CD4-positive, alpha-beta T cell treated with Interleukin-21 for 1 hour (primary cell): ENCODE measurements around the gene SCTR.

Experiments used
- DNase-seq: peaks from one replicate; pipeline ENCODE4 v3.0.0-alpha.2; 2020

SCTR gene

DNA sequence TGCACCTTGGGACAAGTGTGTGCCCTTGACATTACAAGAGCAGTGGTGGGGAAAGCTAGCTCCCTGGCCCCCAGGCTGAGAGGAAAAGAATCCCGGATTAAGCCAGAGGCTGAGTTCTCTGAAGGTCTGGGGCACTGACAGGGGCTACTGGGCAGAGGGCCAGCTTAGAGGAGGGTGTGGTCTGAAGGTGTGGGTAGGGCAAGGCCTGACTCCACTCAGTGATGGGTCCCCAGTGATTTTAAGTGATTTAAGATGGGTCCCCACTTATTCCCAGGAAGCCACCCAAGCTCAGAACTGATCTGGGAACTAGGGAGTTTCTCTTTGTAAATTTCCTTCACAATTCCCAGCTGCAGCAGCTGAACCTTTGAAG is 83.8 kb downstream of the SCTR start:
- no peak for DNase-seq

GRCh38 chr2:119439574-119440500 is 84.4 kb downstream of the SCTR start:
- no peak for DNase-seq

GRCh38 chr2:119438726-119439284 is 85.5 kb downstream of the SCTR start:
- no peak for DNase-seq

- DNase-seq = no peak
Measured at GRCh38 chr2:119438128-119438656, 86.1 kb downstream of the SCTR start.

DNA sequence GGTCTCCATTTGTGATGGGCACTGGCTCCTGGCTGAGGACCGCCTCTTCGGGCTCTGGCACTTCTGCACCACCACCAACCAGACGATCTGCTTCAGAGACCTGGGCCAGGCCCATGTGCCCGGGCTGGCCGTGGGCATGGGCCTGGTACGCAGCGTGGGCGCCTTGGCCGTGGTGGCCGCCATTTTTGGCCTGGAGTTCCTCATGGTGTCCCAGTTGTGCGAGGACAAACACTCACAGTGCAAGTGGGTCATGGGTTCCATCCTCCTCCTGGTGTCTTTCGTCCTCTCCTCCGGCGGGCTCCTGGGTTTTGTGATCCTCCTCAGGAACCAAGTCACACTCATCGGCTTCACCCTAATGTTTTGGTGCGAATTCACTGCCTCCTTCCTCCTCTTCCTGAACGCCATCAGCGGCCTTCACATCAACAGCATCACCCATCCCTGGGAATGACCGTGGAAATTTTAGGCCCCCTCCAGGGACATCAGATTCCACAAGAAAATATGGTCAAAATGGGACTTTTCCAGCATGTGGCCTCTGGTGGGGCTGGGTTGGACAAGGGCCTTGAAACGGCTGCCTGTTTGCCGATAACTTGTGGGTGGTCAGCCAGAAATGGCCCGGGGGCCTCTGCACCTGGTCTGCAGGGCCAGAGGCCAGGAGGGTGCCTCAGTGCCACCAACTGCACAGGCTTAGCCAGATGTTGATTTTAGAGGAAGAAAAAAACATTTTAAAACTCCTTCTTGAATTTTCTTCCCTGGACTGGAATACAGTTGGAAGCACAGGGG is 87.1 kb downstream of the SCTR start:
- DNase-seq = no peak

- DNase-seq = no peak
Measured at GRCh38 chr2:119435953-119436297, 88.4 kb downstream of the SCTR start.

DNA sequence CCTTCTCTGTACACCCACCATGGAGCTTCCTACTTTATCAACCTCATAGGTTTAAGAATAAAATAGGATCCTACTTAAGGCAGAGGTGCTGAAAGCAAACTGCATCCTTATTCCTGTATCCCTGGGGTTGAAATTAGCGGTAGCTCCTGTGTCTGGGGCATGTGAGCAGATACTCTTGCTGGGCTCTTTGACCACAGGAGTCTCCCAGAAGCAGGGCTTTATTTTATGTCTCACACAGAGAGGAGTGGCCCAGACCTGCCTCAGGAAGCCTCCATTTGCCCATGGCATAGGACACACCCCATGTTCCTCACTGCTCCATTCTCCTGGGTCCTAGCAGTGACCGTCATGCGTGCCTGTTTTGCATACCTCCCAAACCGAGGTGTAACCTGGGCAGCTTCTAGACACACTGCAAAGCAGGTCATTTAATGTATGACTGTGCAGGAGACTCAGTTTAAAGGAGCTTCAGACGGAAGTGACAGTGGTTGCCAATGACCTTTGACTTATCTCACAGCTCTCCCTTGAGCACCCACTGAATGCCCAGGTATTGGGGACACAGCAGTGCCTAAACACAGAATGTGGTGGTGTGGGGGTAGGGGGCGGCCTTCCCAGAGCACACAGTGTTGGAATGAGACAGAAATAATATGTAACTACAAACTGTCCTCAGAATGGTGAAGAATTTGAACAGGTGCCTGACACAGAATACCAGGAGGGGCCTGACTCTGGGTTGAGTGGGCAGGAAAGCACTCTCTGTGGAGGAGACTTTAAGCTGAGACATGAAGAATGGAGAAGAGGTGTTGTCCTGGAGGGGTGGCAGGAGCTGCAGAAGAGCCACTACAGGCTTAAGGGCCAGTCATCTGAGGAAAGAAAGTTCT is 89.0 kb downstream of the SCTR start:
- DNase-seq = no peak

GRCh38 chr2:119434664-119435063 is 89.6 kb downstream of the SCTR start:
- DNase-seq = no peak

- DNase-seq = no peak
Measured at GRCh38 chr2:119433636-119434327, 90.5 kb downstream of the SCTR start.

DNA sequence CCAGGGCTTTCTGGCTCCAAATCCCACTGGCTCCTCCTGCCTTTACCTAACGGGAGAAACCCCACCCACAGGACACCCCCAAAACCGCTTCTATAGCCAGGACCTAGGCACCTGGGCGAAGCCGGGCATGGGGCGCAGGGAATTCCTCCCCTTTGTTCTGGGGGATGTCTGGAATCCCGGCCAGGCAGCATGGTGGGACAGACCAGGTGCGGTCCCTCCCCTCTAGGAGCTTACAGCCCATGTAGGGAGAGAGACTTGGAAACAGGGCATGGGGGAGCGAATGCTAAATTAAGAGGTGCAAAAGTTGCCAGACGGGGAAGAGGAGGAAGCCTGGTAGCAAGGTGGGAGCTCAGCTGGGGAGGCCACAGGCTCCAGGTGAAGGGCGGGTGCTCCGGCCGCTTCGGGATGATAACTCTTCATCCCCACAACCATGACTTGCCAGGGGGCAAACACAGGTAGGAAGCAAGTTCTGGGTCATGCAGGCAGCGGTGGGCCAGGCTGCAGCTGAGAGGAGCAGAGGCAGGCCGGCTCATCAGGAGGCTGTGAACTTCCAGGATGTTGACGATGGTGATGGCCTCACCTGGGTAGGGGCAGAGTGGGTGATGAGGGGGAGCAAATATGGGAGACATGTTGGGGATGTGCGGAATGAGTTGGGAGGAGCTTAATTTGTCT is 91.3 kb downstream of the SCTR start:
- no peak for DNase-seq

DNA sequence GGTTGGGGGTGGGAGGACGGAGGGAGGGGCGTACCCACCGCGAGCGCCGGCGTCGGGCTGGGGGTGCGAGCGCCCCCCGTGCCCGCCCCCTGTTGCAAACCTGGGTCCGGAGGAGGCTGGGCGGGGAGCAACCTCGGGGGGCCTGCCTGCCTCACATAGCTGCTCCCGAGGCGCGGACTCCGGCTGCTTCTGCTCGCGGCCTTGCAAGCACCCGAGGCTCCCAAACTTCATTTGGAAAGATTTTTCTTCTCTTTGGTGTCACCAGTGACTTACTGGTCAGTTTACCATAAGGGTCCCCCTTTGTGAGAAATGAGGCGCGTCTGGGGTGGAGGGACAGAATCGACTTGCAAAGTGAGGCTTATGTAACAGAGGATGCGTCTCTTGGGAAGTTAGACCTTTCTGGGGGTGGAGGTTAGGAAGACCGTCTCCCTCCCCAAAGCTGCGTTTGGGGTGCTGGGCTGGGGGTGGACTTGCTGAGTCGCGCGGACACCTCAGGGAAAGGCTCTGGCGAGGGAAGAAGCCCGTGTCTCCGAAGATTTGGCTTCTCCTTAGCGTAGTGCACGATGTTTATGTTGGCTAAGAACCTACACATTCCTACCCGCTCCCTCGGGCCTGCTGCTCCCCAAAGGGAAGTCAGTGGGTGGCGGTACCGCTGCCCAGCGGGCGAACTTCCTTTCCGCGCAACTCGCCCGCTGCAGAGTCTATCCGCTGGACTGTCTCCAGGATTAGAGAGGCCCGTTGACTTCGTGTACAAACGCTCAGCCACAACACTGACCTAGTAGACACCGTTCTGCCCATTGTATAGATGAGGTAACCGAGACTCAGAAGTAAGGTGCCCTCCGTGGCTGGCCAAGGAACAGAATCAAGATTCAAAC is 92.1 kb downstream of the SCTR start:
- no peak for DNase-seq

DNA sequence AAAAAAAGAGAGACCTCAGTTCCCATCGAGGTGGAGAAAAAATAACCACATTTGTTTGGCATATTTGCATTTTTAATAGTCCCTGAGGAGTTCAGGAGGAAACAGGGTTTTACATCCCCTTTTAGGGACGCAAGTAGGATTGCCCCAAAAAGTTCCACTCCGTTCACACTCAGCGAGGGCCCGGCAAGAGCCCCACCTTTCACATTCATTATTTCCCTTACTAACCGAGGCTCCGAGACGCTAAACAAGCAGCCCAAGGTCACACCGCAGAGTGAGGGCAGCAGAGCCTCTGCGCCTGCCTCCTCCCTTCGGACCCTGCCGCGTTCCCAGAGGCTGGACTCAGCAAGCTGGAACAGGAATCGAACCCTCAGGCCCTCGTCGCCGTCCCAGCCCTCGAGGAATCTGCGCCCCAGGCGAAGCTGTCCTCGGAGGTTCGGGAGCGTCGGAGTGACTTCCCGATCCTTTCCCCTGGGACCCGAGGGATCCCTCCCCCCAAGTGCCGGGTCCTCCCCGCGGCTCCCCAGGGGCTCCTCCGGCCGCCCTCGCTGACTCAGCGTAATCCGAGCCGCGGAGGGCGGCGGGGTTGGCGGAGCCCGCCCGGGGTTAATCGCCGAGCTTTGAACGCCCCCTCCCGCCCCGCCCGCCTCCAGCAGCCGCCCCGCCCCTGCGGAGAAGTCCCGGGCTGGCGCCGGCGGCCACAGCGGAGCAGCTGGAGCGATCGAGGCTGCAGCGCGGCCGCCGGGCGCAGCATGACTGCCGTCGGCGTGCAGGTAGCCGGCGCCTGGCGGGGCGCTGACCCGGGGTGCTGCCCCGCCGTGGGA is 92.9 kb downstream of the SCTR start, which contains the start of gene TMEM37:
TMEM37 (plus strand) TSS at position 700 of the 821 bp plus-strand sequence; CDS start at position 750, 50 bp downstream.
- no peak for DNase-seq

- DNase-seq = no peak
Measured at GRCh38 chr2:119430023-119430498, 94.2 kb downstream of the SCTR start.

DNA sequence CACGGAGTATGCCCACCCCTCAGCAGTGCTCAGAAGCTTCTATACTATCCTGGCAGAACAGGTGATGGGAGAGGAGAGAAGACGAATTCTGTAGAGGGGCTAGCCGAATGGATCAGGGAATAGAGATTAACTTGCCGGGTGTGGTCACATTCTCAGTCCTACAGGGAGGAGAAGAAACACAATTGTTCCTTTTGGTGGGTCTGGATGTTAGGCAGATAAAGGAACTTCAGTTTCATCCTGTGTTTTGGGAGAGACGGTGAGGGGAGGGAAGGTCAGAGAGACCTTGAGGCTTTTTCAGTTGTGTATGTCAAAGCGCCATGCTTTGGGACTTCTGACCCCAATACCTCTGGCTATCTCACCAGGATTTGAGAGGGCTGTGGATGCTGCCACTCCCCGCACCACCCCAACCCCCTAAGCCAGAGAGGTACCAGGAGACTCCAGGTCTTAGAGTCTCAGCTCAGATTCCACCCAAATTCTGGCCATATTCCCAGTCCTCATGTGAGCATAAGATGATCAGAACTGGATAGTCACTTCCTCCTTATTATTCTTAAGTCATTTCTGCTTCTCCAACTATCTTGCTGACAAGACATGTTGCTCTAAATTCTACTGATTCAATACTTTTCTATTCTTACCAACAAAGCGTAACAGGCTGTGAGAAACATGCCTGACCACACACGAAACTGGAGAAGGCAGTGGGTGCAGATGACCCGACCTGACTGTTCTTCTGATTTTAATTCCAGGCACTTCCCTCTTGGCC is 94.9 kb downstream of the SCTR start:
- no peak for DNase-seq

DNA sequence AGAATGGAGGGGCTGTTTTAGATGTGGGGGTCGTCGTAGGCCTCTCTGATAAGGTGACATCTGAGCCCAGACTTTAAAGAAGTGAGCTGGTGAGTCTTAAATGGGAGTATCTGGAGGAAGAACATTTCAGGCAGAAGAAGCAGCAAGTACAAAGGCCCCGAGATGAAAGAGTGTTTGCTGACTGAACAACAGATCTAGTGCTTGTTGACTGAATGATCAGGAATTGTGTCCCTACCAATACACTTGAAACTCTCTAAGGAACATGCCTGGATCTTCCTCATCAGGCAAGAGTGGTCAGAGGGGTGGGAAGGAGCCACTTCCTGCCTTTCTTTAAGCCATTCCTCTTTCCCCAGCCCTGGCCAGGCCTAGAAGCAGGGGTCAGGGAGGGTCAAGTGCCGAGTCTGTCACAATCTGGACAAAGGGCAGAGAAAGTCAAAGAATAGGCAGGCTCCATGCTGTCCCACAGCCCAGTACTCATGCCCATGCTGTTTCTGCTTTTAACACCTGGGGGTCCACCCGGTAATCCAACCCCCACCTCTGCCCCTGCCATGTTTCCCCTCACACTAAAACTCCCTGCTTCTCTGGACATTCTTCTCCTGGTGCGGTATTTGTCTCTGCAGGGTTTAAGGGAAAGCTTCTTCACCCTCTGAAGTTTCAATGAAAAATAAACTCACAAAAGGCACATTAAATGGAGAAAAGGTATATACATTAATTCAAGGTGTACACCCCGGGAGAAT is 95.6 kb downstream of the SCTR start:
- DNase-seq = no peak

- no peak for DNase-seq
Measured at GRCh38 chr2:119427756-119428155, 96.5 kb downstream of the SCTR start.

DNA sequence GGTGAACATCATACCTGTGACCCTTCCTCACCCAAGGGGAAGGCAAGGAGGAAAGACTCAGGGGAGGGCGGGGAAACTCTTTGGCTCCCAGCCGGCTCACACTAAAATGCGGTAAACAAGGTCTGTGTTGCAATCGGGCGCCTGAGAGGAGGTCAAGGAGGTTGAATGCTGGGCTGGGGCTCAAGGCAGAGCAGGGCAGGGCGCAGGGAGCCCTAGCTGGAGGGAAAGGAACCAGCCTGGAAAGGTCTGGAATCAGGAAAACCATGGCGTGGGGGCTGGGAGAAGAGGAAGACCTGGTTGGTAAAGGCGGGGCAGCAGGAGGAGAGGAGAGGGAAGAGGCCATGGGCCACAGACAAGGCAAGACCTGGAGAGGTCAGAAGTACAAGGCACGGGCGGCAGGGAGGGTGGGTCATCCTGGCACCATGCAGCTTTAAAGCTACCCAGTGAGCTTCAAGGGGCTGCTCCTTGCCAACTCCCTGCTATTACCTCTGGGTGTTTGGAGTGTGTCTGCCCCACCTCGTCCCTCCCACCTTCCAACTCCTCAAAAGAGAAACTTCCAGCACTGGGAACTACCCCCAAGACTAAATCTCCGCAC is 97.4 kb downstream of the SCTR start:
- DNase-seq = no peak
